Caco-2 (cell line): ENCODE results near the gene TMEM17. TPM values are rescaled to one million over a fixed set of nuclear protein-coding genes. Genes with fewer than 3 reads are reported as not detected.
A peak's percentile ranks its signal among the peaks of the same experiment; 100 is the strongest.

ENCODE experiments used
- BruUV-seq: library from RNA; stranded (reverse); fragments of 400-500 nt; replicated peaks from 2 replicates; lab custom pipeline; 2021; lab: Mats Ljungman, UMichigan
- CTCF ChIA-PET: fragments of 300-600 bp; sonication (Branson Sonifier 250); formaldehyde crosslinking; loops from one replicate; lab custom pipeline; 2022; ENCODE audit warnings: antibody characterized with exemption; lab: Charles Lee
- POLR2A ChIA-PET: fragments of 300-600 bp; sonication (Branson Sonifier 250); formaldehyde crosslinking; loops from one replicate; lab custom pipeline; 2022; ENCODE audit warnings: antibody characterized with exemption; lab: Charles Lee
- DNase-seq, 2 experiments: peaks; one replicate each; pipeline versions ENCODE4 v3.0.0 to v3.0.0-alpha.2; 2020 to 2022
- H3K27me3 ChIP-seq: replicated peaks from 2 replicates; pipeline ENCODE4 v1.6.0; 2011; ENCODE audit warnings: low read length; ENCODE audit not compliant: control insufficient read depth, insufficient read depth
- H3K36me3 ChIP-seq: 2 replicates; pipeline ENCODE4 v1.5.1; 2011; ENCODE audit warnings: low read length; ENCODE audit not compliant: control insufficient read depth, insufficient read depth
- H3K4me1 ChIP-seq: fragments of 250-450 bp; sonication (Bioruptor Pico); 2 replicates; pipeline ENCODE4 v1.5.1; 2020; ENCODE audit warnings: mild to moderate bottlenecking
- H3K4me3 ChIP-seq: 2 replicates; pipeline ENCODE4 v1.5.1; 2011; ENCODE audit warnings: low read depth, mild to moderate bottlenecking, control low read depth, low read length
- H3K9me3 ChIP-seq: fragments of 250-450 bp; sonication (Bioruptor Pico); 2 replicates; pipeline ENCODE4 v1.5.1; 2020; ENCODE audit warnings: mild to moderate bottlenecking, moderate library complexity
- H3K27ac Mint-ChIP-seq: one replicate; pipeline ENCODE4 v1.8.0; 2022; ENCODE audit warnings: mixed read lengths; ENCODE audit not compliant: unreplicated experiment
- H3K27me3 Mint-ChIP-seq: one replicate; pipeline ENCODE4 v1.8.0; 2022; ENCODE audit warnings: mixed read lengths; ENCODE audit not compliant: insufficient read depth, unreplicated experiment
- H3K36me3 Mint-ChIP-seq: one replicate; pipeline ENCODE4 v1.8.0; 2022; ENCODE audit warnings: mild to moderate bottlenecking, mixed read lengths; ENCODE audit not compliant: insufficient read depth, unreplicated experiment
- H3K4me1 Mint-ChIP-seq: one replicate; pipeline ENCODE4 v1.8.0; 2022; ENCODE audit warnings: low read depth, mixed read lengths; ENCODE audit not compliant: unreplicated experiment
- H3K4me3 Mint-ChIP-seq: one replicate; pipeline ENCODE4 v1.8.0; 2022; ENCODE audit warnings: mild to moderate bottlenecking, moderate library complexity, mixed read lengths; ENCODE audit not compliant: unreplicated experiment
- H3K9me3 Mint-ChIP-seq: one replicate; pipeline ENCODE4 v1.8.0; 2022; ENCODE audit warnings: mixed read lengths; ENCODE audit not compliant: unreplicated experiment
- intact Hi-C: fragments of 100-400 bp; cut with micrococcal nuclease; formaldehyde crosslinking; loops from one replicate; pipeline ENCODE4 v1.10.0; 2022; ENCODE audit not compliant: unreplicated experiment
- total RNA-seq: library from RNA; stranded (reverse); gene quantifications from 2 replicates; pipeline ENCODE4 v1.2.3, GENCODE V29; 2022
- TF ChIP-seq, protein P1 (sequence below), 2 experiments: fragments of 200-600 bp in 1 of 2; IDR thresholded peaks; 1 replicate in 1 of 2; 2 replicates in 1 of 2; pipeline versions ENCODE4 v1.5.1 to v1.8.0; 2011 to 2022; ENCODE audit warnings: antibody characterized with exemption in 1 of 2, control low read depth in 1 of 2, inconsistent platforms in 1 of 2, low read depth in 1 of 2, low read length in 1 of 2, mild to moderate bottlenecking in 1 of 2, moderate library complexity in 1 of 2; ENCODE audit not compliant: insufficient read depth in 1 of 2, severe bottlenecking in 1 of 2, unreplicated experiment in 1 of 2

Gene TMEM17
- total RNA-seq, 1 experiment from 2014 or later, result 3.3 TPM

- no peak for DNase-seq
- intact Hi-C loops, result loop anchor here (10.0 kb wide), 1 partner anchor 566 kb away; no protein-coding TSS in a partner anchor
Observed at GRCh38 chr2:62458671-62459081, 47.3 kb downstream of the TMEM17 start.

DNA sequence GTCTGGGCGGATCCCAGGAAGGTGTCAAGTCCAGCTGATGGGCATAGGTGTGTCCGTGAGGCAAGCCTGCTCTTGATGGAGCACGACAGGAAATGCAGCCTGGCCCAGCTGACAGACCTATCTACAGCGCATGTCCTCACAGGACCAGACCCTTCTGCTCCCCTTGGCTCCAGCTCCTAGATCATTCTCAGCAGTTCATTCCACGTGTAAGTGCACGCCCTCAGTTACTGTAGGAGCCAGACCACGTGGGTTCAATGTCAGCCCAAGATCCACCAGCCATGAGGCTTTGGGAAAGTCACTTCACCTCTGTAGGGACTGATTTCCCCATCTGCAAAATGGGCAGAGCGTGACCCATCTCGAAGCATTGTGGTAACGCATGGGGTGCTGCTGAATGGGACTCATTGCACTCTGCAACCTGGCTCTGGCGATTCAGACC is 47.8 kb downstream of the TMEM17 start:
- Mint-ChIP-seq H3K27ac (no peak overlapping the region), H3K27me3 (no peaks in the 10 kb centered on the region), H3K4me3 (no peak overlapping the region), H3K4me1 (peaks cover 15% of the 10 kb centered on the region), H3K36me3 (no peaks in the 10 kb centered on the region), H3K9me3 (no peaks in the 10 kb centered on the region)
- POLR2A ChIA-PET, result no interaction called here
- Histone ChIP-seq H3K4me1 (peaks cover 28% of the 10 kb centered on the region), H3K9me3 (no peaks in the 10 kb centered on the region), H3K4me3 (no peak overlapping the region), H3K27me3 (no peaks in the 10 kb centered on the region), H3K36me3 (no peaks in the 10 kb centered on the region)
- intact Hi-C loops, result loop anchor here (10.0 kb wide), 1 partner anchor 567 kb away; no protein-coding TSS in a partner anchor
- TF ChIP-seq, protein P1, sequence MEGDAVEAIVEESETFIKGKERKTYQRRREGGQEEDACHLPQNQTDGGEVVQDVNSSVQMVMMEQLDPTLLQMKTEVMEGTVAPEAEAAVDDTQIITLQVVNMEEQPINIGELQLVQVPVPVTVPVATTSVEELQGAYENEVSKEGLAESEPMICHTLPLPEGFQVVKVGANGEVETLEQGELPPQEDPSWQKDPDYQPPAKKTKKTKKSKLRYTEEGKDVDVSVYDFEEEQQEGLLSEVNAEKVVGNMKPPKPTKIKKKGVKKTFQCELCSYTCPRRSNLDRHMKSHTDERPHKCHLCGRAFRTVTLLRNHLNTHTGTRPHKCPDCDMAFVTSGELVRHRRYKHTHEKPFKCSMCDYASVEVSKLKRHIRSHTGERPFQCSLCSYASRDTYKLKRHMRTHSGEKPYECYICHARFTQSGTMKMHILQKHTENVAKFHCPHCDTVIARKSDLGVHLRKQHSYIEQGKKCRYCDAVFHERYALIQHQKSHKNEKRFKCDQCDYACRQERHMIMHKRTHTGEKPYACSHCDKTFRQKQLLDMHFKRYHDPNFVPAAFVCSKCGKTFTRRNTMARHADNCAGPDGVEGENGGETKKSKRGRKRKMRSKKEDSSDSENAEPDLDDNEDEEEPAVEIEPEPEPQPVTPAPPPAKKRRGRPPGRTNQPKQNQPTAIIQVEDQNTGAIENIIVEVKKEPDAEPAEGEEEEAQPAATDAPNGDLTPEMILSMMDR (IDR thresholded peaks at IDR 0.05; ENCODE audit: insufficient read depth in 1 of 2, low read depth in 1 of 2, low read length in 1 of 2, severe bottlenecking in 1 of 2, unreplicated experiment in 1 of 2), result no peak
- DNase-seq, result no peak
- CTCF ChIA-PET, result interaction anchor here (0.9 to 2.4 kb wide), 5 partner anchors 9 to 465 kb away, joined by 3 to 34 read pairs (median 9); no protein-coding TSS in a partner anchor
- no TSS peak for BruUV-seq

More at GRCh38 chr2:62458671-62459081, 47.3 kb downstream of the TMEM17 start:
- TF ChIP-seq, protein P1 (IDR thresholded peaks at IDR 0.05; ENCODE audit: insufficient read depth in 1 of 2, low read depth in 1 of 2, low read length in 1 of 2, severe bottlenecking in 1 of 2, unreplicated experiment in 1 of 2), result no peak
- Mint-ChIP-seq H3K27ac (no peak overlapping the region), H3K4me3 (no peak overlapping the region), H3K4me1 (peaks cover 15% of the 10 kb centered on the region), H3K36me3 (no peaks in the 10 kb centered on the region), H3K27me3 (no peaks in the 10 kb centered on the region), H3K9me3 (no peaks in the 10 kb centered on the region)
- no peaks in the 10 kb centered on the region for H3K9me3 ChIP-seq
- ChIA-PET CTCF (interaction anchor here (2.0 kb wide), 1 partner anchor 8 kb away, joined by 9 read pairs; no protein-coding TSS in a partner anchor), POLR2A (no interaction called here)
- no peaks in the 10 kb centered on the region for H3K27me3 ChIP-seq
- no TSS peak for BruUV-seq
- H3K36me3 ChIP-seq, result no peaks in the 10 kb centered on the region
- H3K4me1 ChIP-seq, result peaks cover 28% of the 10 kb centered on the region
- H3K4me3 ChIP-seq, result no peak overlapping the region

DNA sequence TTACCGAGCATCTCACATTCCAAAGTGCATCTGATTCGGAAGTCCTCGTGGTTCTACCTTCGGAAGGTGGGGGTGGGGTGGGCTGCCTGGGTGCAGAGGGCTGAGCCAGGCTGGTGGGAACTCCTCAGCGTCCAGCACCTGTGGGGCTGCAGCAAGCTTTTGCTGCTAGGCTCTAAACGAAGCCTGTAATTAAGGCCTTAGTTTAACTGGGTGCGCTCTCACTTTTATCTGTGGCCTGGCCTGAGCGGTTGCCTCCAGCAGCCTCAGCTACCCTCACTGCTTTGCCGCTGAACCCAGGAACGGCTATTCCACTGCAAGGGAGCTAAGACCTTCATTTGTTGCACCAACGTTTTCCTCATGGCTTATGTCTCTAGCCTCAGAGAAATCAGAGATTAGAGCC is 48.4 kb downstream of the TMEM17 start:
- Histone ChIP-seq H3K4me1 (peaks cover 32% of the 10 kb centered on the region), H3K9me3 (no peaks in the 10 kb centered on the region), H3K36me3 (no peaks in the 10 kb centered on the region), H3K27me3 (no peaks in the 10 kb centered on the region), H3K4me3 (peak overlapping the region; percentile 68)
- Mint-ChIP-seq H3K4me1 (peaks cover 10% of the 10 kb centered on the region), H3K36me3 (no peaks in the 10 kb centered on the region), H3K27ac (peak overlapping the region; percentile 66), H3K9me3 (no peaks in the 10 kb centered on the region), H3K4me3 (peak overlapping the region; percentile 75), H3K27me3 (no peaks in the 10 kb centered on the region)
- no TSS peak for BruUV-seq
- ChIA-PET POLR2A (interaction anchor here (0.6 to 1.2 kb wide), 2 partner anchors 172 to 248 kb away, joined by 3 to 5 read pairs; partner anchors contain the start of gene EHBP1), CTCF (interaction anchor here (0.7 to 2.4 kb wide), 13 partner anchors 9 to 464 kb away, joined by 3 to 34 read pairs (median 5); partner anchors contain the start of gene EHBP1)
- DNase-seq, result no peak
- intact Hi-C loops, result loop anchor here (1.0 to 10.0 kb wide), 6 partner anchors 49 to 731 kb away; partner anchors contain the start of genes EHBP1 and TMEM17
- TF ChIP-seq, protein P1 (IDR thresholded peaks at IDR 0.05; ENCODE audit: insufficient read depth in 1 of 2, low read depth in 1 of 2, low read length in 1 of 2, severe bottlenecking in 1 of 2, unreplicated experiment in 1 of 2), result no peak
